ENCODE measurements around the gene GATAD2B. TPM values are rescaled to one million over a fixed set of nuclear protein-coding genes. Genes with fewer than 3 reads are reported as not detected.

GATAD2B gene
- polyA plus RNA-seq, 1 donor from 2014 or later, result 12.8 TPM

- peaks cover 11% of the 10 kb centered on the region for H3K79me2 ChIP-seq (replicated peaks; ENCODE audit: insufficient read depth, low read length)
- no peak overlapping the region for H2AFZ ChIP-seq (ENCODE audit: low read depth, low read length)
- no peak overlapping the region for H3K27ac ChIP-seq (ENCODE audit: low read length)
- no peaks in the 10 kb centered on the region for H3K9me3 ChIP-seq (ENCODE audit: low read length)
- TF ChIP-seq MXI1 (conservative IDR thresholded peaks at IDR 0.05; ENCODE audit: poor library complexity, severe bottlenecking) (no peak), SMC3 (conservative IDR thresholded peaks at IDR 0.05; ENCODE audit: poor library complexity) (no peak)
- TF ChIP-seq, protein P1, sequence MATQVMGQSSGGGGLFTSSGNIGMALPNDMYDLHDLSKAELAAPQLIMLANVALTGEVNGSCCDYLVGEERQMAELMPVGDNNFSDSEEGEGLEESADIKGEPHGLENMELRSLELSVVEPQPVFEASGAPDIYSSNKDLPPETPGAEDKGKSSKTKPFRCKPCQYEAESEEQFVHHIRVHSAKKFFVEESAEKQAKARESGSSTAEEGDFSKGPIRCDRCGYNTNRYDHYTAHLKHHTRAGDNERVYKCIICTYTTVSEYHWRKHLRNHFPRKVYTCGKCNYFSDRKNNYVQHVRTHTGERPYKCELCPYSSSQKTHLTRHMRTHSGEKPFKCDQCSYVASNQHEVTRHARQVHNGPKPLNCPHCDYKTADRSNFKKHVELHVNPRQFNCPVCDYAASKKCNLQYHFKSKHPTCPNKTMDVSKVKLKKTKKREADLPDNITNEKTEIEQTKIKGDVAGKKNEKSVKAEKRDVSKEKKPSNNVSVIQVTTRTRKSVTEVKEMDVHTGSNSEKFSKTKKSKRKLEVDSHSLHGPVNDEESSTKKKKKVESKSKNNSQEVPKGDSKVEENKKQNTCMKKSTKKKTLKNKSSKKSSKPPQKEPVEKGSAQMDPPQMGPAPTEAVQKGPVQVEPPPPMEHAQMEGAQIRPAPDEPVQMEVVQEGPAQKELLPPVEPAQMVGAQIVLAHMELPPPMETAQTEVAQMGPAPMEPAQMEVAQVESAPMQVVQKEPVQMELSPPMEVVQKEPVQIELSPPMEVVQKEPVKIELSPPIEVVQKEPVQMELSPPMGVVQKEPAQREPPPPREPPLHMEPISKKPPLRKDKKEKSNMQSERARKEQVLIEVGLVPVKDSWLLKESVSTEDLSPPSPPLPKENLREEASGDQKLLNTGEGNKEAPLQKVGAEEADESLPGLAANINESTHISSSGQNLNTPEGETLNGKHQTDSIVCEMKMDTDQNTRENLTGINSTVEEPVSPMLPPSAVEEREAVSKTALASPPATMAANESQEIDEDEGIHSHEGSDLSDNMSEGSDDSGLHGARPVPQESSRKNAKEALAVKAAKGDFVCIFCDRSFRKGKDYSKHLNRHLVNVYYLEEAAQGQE (IDR thresholded peaks at IDR 0.05; ENCODE audit: borderline replicate concordance), result no peak
- H3K4me2 ChIP-seq (ENCODE audit: low read length), result no peak overlapping the region
- no peaks in the 10 kb centered on the region for H4K20me1 ChIP-seq (ENCODE audit: insufficient read depth)
- H3K4me3 ChIP-seq (ENCODE audit: low read length), result no peak overlapping the region
- H3K9ac ChIP-seq (ENCODE audit: low read length), result no peak overlapping the region
- H3F3A ChIP-seq (ENCODE audit: insufficient read depth, low read length, poor library complexity, severe bottlenecking), result no peaks in the 10 kb centered on the region
- no peaks in the 10 kb centered on the region for H3K36me3 ChIP-seq (ENCODE audit: insufficient read depth, low read length)
- H3K9me2 ChIP-seq (ENCODE audit: insufficient read depth, low read length), result no peaks in the 10 kb centered on the region
- H3K27me3 ChIP-seq (ENCODE audit: insufficient read depth, low read depth, low read length), result no peaks in the 10 kb centered on the region
Observed at GRCh38 chr1:153852170-153852569, 70.6 kb downstream of the GATAD2B start.

- Histone ChIP-seq H3K79me2 (replicated peaks; ENCODE audit: insufficient read depth, low read length) (peaks cover 2% of the 10 kb centered on the region), H3K4me2 (ENCODE audit: low read length) (no peak overlapping the region), H4K20me1 (ENCODE audit: insufficient read depth) (no peaks in the 10 kb centered on the region), H3K27ac (ENCODE audit: low read length) (no peak overlapping the region), H3K9ac (ENCODE audit: low read length) (no peak overlapping the region), H3K27me3 (ENCODE audit: insufficient read depth, low read depth, low read length) (no peaks in the 10 kb centered on the region), H3K9me3 (ENCODE audit: low read length) (no peaks in the 10 kb centered on the region), H3K4me3 (ENCODE audit: low read length) (no peak overlapping the region), H3K36me3 (ENCODE audit: insufficient read depth, low read length) (no peaks in the 10 kb centered on the region), H3F3A (ENCODE audit: insufficient read depth, low read length, poor library complexity, severe bottlenecking) (no peaks in the 10 kb centered on the region), H3K9me2 (ENCODE audit: insufficient read depth, low read length) (no peaks in the 10 kb centered on the region), H2AFZ (ENCODE audit: low read depth, low read length) (no peak overlapping the region)
- TF ChIP-seq TAF1 (IDR thresholded peaks at IDR 0.05; ENCODE audit: low read depth) (no peak), MXI1 (conservative IDR thresholded peaks at IDR 0.05; ENCODE audit: poor library complexity, severe bottlenecking) (no peak), EP300 (conservative IDR thresholded peaks at IDR 0.05; ENCODE audit: poor library complexity, severe bottlenecking) (no peak), SMC3 (conservative IDR thresholded peaks at IDR 0.05; ENCODE audit: poor library complexity) (no peak), EZH2 (IDR thresholded peaks at IDR 0.05; ENCODE audit: borderline replicate concordance, insufficient read depth, low read length, poor library complexity, severe bottlenecking) (no peak), POLR2AphosphoS5 (IDR thresholded peaks at IDR 0.05) (no peak), RAD21 (conservative IDR thresholded peaks at IDR 0.05) (no peak)
- TF ChIP-seq, protein P2, sequence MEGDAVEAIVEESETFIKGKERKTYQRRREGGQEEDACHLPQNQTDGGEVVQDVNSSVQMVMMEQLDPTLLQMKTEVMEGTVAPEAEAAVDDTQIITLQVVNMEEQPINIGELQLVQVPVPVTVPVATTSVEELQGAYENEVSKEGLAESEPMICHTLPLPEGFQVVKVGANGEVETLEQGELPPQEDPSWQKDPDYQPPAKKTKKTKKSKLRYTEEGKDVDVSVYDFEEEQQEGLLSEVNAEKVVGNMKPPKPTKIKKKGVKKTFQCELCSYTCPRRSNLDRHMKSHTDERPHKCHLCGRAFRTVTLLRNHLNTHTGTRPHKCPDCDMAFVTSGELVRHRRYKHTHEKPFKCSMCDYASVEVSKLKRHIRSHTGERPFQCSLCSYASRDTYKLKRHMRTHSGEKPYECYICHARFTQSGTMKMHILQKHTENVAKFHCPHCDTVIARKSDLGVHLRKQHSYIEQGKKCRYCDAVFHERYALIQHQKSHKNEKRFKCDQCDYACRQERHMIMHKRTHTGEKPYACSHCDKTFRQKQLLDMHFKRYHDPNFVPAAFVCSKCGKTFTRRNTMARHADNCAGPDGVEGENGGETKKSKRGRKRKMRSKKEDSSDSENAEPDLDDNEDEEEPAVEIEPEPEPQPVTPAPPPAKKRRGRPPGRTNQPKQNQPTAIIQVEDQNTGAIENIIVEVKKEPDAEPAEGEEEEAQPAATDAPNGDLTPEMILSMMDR (IDR thresholded peaks at IDR 0.05; ENCODE audit: poor library complexity, severe bottlenecking), result no peak
- TF ChIP-seq, protein P1 (IDR thresholded peaks at IDR 0.05; ENCODE audit: borderline replicate concordance), result no peak
Observed at GRCh38 chr1:153849487-153850185, 73.1 kb downstream of the GATAD2B start.
